SK-N-SH (cell line): Measurements from ENCODE around the gene TRAPPC13.

ENCODE experiments used
- CHD2 ChIP-seq: fragments of 150-350 bp; IDR thresholded peaks from 2 replicates; pipeline ENCODE4 v1.6.1; 2018; ENCODE audit warnings: low read length; ENCODE audit not compliant: partially characterized antibody
- SMC3 ChIP-seq: IDR thresholded peaks from 2 replicates; pipeline ENCODE4 v1.6.1; 2012; ENCODE audit warnings: low read depth, low read length, improper control_type of control experiment
- TF ChIP-seq, protein P1 (sequence below): fragments of 200-600 bp; sonication (generic); IDR thresholded peaks from 2 replicates; pipeline ENCODE4 v1.6.1; 2017; ENCODE audit warnings: antibody characterized with exemption, mild to moderate bottlenecking, moderate library complexity
- TF ChIP-seq, protein P2 (sequence below): IDR thresholded peaks from 2 replicates; pipeline ENCODE4 v1.4.0; 2012; ENCODE audit warnings: low read depth
- TF ChIP-seq, protein P3 (sequence below): fragments of 150-350 bp; IDR thresholded peaks from 2 replicates; pipeline ENCODE4 v1.6.1; 2016; ENCODE audit warnings: mild to moderate bottlenecking, low read depth, low read length

DNA sequence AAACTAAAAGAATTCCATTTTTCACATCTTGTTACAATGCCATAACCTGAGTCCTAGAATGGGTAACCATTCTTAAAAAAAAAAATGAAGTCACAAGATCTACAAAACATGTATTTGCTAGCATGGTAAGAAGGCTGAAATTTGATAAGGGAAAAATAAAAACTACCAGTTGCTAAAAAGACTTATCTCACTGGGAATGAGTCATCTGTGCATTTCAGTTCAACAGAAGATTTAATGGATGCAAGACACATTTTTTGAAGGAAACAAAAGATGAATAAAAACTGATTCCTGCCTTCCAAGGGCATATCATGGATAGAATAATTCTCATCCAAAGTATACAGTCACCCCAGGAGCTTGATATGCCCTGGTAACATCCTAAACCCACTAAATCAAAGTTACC is 49.9 kb downstream of the TRAPPC13 start:
- TF ChIP-seq SMC3 = no peak
- TF ChIP-seq, protein P1, sequence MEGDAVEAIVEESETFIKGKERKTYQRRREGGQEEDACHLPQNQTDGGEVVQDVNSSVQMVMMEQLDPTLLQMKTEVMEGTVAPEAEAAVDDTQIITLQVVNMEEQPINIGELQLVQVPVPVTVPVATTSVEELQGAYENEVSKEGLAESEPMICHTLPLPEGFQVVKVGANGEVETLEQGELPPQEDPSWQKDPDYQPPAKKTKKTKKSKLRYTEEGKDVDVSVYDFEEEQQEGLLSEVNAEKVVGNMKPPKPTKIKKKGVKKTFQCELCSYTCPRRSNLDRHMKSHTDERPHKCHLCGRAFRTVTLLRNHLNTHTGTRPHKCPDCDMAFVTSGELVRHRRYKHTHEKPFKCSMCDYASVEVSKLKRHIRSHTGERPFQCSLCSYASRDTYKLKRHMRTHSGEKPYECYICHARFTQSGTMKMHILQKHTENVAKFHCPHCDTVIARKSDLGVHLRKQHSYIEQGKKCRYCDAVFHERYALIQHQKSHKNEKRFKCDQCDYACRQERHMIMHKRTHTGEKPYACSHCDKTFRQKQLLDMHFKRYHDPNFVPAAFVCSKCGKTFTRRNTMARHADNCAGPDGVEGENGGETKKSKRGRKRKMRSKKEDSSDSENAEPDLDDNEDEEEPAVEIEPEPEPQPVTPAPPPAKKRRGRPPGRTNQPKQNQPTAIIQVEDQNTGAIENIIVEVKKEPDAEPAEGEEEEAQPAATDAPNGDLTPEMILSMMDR = no peak
- TF ChIP-seq CHD2 = no peak
- TF ChIP-seq, protein P2, sequence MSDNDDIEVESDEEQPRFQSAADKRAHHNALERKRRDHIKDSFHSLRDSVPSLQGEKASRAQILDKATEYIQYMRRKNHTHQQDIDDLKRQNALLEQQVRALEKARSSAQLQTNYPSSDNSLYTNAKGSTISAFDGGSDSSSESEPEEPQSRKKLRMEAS = no peak
- TF ChIP-seq, protein P3, sequence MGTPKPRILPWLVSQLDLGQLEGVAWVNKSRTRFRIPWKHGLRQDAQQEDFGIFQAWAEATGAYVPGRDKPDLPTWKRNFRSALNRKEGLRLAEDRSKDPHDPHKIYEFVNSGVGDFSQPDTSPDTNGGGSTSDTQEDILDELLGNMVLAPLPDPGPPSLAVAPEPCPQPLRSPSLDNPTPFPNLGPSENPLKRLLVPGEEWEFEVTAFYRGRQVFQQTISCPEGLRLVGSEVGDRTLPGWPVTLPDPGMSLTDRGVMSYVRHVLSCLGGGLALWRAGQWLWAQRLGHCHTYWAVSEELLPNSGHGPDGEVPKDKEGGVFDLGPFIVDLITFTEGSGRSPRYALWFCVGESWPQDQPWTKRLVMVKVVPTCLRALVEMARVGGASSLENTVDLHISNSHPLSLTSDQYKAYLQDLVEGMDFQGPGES = no peak
